NCI-H2227 (cell line): ENCODE results near the gene CLDN34.

Experiments used
- DNase-seq: peaks from one replicate; lab custom pipeline; 2025; ENCODE audit not compliant: unreplicated experiment; lab: John Stamatoyannopoulos, UW

The CLDN34 gene

GRCh38 chrX:9966775-9967408, at the start of gene CLDN34:
Gene CLDN34, plus strand, starts transcription at chrX:9967358. Its CDS starts 0 bp downstream, at chrX:9967358.
- no peak for DNase-seq

DNA sequence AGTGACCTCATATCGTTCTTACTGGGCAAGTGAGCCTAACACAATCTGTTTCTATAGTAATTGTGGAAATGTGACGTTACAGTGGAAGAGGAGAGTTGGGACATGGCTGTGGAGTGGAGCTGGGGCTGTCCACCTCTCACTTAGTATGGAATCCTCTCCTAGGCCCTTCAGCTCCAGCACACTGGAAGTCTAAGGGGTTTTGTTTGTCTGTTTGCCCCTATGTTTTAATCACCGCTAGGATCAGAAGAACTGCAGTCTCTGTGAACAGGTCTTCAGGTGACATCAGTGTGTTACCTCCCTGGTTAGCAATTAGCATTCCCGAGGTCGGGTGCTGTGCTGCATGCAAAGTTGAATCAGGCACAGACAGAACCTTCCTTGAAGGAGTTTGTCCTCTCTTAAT, 49.3 kb upstream of the CLDN34 start:
- no peak for DNase-seq

DNA sequence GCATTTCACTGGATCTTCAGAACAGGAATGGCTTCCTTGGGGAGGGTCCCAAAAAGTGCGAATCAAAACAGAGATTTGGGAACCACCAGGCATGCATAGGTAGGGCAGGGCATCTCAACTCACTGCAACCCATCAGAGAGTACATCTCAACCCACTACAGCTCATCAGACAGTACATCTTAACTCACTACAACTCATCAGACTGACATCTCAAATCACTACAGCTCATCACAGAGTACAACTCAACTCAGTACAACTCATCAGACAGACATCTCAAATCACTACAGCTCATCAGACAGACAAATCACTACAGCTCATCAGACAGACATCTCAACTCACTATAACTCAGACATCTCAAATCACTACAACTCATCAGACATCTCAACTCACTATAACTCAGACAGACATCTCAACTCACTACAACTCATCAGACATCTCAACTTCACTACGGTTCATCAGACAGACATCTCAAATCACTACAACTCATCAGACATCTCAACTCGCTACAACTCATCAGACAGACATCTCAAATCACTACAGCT, 47.5 kb upstream of the CLDN34 start:
- no peak for DNase-seq

DNA sequence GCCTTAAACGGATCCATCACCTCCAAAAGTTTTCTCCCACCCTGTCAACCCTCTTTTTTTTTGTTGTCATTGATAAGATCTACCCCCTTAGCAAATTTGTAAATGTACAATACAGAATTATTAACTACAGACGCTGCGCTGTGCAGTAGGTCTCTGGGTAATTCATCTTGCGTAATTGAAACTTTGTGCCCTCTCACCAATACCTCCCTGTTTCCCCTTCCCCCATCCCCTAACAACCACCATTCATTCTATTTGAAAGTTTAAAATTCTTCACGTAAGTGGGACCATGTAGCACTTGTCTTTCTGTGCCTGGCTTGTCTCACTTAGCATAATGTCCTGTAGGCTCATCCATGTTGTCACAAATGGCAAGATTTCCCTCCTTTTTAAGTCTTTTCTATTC, 45.8 kb upstream of the CLDN34 start:
- no peak for DNase-seq

- no peak for DNase-seq
Observed at GRCh38 chrX:9923357-9923756, 43.8 kb upstream of the CLDN34 start.

GRCh38 chrX:9926002-9926401, 41.2 kb upstream of the CLDN34 start:
- DNase-seq, result no peak

GRCh38 chrX:9927698-9928482, 39.3 kb upstream of the CLDN34 start:
- DNase-seq, result no peak

GRCh38 chrX:9935436-9935835, 31.7 kb upstream of the CLDN34 start:
- DNase-seq, result no peak

- no peak for DNase-seq
Observed at GRCh38 chrX:9937761-9938160, 29.4 kb upstream of the CLDN34 start.

- DNase-seq, result no peak
Observed at GRCh38 chrX:9938516-9938915, 28.6 kb upstream of the CLDN34 start.

GRCh38 chrX:9940421-9940820, 26.7 kb upstream of the CLDN34 start:
- no peak for DNase-seq

DNA sequence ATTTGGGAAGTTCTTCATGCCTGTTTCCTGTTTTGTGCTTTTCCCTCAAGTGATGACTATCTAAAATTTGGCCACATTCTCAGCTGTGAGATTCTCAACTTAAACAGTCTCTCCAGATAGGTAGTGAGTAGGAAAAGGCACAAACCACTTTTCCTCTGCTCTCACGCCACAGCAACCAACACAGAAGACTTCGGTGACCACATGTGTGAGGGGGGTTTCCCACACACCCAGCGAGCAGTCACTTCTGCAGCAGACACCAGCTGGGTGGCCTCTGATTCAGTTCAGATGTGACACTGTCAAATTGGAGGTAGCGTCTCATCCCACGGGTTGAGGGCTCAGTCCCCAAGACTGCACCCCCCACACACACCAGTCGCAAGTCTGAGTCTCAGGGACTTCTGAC, 25.1 kb upstream of the CLDN34 start:
- no peak for DNase-seq

- no peak for DNase-seq
Observed at GRCh38 chrX:9943420-9943819, 23.7 kb upstream of the CLDN34 start.

GRCh38 chrX:9947131-9947794, 19.9 kb upstream of the CLDN34 start:
- DNase-seq, result no peak

DNA sequence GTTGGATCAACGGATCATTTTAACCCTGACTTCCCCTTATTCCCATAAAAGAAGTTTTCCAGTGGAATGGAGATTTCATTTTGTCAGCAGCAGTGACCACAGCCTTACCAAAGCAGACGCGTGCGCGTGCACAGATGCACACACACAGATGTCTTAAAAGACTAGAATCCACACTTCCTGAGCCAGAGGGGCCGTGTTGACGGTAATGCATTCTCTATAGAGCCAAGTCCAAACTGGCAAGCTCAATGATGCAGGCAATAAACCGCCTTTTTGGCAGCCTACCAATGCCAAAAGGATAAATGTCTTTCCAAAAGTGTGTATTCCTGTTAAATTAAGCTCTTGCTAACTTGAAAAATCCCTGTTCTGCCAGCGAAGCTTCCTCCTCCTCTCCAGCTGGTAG, 18.8 kb upstream of the CLDN34 start:
- DNase-seq, result no peak

GRCh38 chrX:9952300-9952699, 14.9 kb upstream of the CLDN34 start:
- DNase-seq, result no peak

GRCh38 chrX:9953396-9953795, 13.8 kb upstream of the CLDN34 start:
- no peak for DNase-seq

- DNase-seq, result no peak
Observed at GRCh38 chrX:9955506-9955905, 11.7 kb upstream of the CLDN34 start.

- DNase-seq, result no peak
Observed at GRCh38 chrX:9957743-9958142, 9.4 kb upstream of the CLDN34 start.

DNA sequence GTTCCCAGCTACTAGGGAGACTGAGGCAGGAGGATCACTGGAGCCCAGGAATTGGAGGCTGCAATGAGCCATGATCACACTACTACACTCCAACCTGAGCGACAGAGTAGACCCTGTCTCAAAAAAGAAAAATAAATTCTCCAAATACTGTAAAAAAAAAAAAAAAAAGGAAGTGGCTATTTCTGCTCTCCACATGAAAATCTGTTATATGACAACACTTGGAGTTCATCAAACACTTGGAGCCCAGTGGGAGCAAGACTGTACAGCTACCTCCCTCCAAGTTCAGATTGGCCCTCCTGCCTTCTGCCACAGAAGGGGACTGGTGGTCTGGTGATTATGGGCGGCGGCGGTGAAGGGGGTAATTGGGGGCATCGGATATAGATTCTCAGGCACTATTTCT, 9.0 kb upstream of the CLDN34 start:
- DNase-seq, result no peak

DNA sequence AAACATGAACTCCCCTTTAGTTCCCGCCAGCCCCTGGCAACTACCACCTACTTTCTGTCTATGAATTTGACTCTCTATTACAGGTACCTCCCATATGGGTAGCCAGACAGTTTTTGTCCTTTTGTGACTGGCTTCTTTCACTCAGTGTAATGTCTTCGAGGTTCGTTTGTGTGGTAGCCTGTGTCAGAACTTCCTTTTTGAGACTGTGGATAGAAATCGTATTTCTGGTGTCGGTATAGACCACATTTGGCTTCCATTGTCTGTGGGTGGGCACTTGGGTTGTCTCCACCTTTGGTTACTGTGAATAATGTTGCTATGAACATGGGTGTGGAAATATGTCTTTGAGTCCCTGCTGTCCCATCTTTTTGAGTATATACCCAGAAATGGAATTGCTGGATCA, 5.4 kb upstream of the CLDN34 start:
- DNase-seq, result no peak

GRCh38 chrX:9977635-9978034, 10.5 kb downstream of the CLDN34 start:
- DNase-seq, result no peak
